T-helper 17 cell (primary cell): ENCODE results near the gene SLC29A1. TPM values are rescaled to one million over a fixed set of nuclear protein-coding genes. Genes with fewer than 3 reads are reported as not detected.

ENCODE experiments used
- ATAC-seq: fragments of 150-1000 bp; cut with Tn5 transposase; 2 replicates; pipeline ENCODE4 v1.10.0; 2021; ENCODE audit warnings: mild to moderate bottlenecking, moderate library complexity
- DNase-seq, 3 donors: peaks; one replicate each; pipeline versions ENCODE4 v3.0.0 to v3.0.0-alpha.2; 2020 to 2021
- H3K9me3 ChIP-seq: one replicate; pipeline ENCODE4 v1.7.0; 2013; ENCODE audit warnings: low read length, mild to moderate bottlenecking; ENCODE audit not compliant: control insufficient read depth, poor library complexity, severe bottlenecking
- H3K27ac Mint-ChIP-seq: one replicate; pipeline ENCODE4 v1.8.0; 2022; ENCODE audit warnings: mild to moderate bottlenecking, moderate library complexity, mixed read lengths
- H3K27me3 Mint-ChIP-seq: one replicate; pipeline ENCODE4 v1.8.0; 2022; ENCODE audit warnings: mixed read lengths
- H3K36me3 Mint-ChIP-seq: one replicate; pipeline ENCODE4 v1.8.0; 2022; ENCODE audit warnings: low read depth, mixed read lengths
- H3K4me1 Mint-ChIP-seq: one replicate; pipeline ENCODE4 v1.8.0; 2022; ENCODE audit warnings: mild to moderate bottlenecking, mixed read lengths
- H3K4me3 Mint-ChIP-seq: one replicate; pipeline ENCODE4 v1.8.0; 2022; ENCODE audit warnings: mild to moderate bottlenecking, moderate library complexity, mixed read lengths
- total RNA-seq, 4 donors: library from RNA in 2 of 4; stranded (reverse) in 2 of 4; gene quantifications; one replicate each; pipeline ENCODE4 v1.2.3 and lab custom pipeline; 2022 to 2026

Gene SLC29A1
- total RNA-seq, 2 donors from 2014 or later: 1.4 to 3.4 TPM

DNA sequence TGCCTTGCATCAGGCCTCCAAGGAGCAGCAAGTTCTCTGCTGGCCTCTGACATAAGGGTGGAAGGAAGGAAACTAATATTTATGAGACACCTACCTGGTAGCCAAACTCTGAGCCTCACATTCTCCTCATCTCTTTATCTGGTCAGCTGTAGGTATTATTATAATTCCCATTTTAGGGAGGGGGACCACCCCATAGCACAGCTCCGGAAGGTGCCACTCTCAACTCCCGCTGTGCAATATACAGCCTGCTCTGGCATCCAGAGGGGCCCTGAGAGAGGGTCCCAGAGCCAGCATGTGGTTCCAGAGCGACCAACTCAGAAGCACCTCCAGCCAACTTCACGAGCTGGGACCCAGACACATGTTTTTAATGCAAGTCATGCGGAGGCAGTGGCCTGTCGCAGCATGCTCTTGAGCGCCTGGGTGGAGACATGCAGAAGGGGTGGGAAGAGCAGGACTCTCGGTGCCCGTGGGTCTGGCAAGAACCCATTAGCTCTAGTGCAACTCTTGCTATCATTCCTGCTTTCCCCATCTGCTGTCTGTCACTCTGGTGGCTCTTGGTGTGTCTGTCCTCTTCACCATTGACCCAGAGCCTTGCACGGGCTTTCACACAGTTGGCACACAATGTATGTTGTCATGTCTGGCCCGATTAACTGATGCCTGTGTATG, 21.6 kb upstream of the SLC29A1 start:
- H3K4me1 Mint-ChIP-seq: no peaks in the 10 kb centered on the region
- peaks cover 15% of the 10 kb centered on the region for H3K27me3 Mint-ChIP-seq
- peaks cover 2% of the 10 kb centered on the region for H3K36me3 Mint-ChIP-seq
- H3K9me3 ChIP-seq: no peaks in the 10 kb centered on the region
- ATAC-seq: no peak
- DNase-seq: no peak
- no peak overlapping the region for H3K4me3 Mint-ChIP-seq
- peak overlapping the region; percentile 51 for H3K27ac Mint-ChIP-seq

DNA sequence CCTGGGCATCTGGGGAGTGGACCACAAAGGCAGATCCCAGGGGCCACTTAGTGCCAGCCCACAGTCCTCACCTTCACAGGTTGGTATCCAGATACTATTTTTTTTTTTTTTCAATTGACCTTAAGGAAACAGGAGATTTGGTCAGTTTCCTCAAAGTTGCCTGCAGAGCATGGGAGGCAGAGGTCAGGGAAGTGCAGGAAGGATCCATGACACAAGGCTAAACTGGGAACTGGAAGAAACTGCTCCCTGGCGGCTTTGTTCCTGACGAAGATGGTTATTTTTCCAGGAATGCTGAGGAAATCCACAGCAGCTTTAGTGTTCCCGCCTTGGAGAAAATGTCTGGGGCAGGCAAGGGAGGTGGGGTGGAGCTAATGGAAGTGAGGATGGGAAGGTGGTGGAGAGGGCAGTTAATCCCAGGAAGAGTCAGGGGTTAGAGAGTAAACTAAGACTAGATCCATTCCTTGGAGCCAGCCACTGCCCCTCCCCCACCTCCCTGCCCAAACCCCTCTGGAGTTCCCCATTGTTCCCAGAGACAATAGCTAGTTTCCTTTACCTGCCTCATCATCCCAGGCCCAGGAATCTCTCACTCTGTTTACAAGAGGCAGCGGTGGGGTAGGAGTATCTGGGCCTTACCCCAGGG, 20.9 kb upstream of the SLC29A1 start:
- peak overlapping the region; percentile 51 for H3K27ac Mint-ChIP-seq
- H3K36me3 Mint-ChIP-seq: peaks cover 2% of the 10 kb centered on the region
- DNase-seq: no peak
- peaks cover 17% of the 10 kb centered on the region for H3K27me3 Mint-ChIP-seq
- ATAC-seq: no peak
- no peak overlapping the region for H3K4me3 Mint-ChIP-seq
- no peaks in the 10 kb centered on the region for H3K9me3 ChIP-seq
- H3K4me1 Mint-ChIP-seq: no peaks in the 10 kb centered on the region

DNA sequence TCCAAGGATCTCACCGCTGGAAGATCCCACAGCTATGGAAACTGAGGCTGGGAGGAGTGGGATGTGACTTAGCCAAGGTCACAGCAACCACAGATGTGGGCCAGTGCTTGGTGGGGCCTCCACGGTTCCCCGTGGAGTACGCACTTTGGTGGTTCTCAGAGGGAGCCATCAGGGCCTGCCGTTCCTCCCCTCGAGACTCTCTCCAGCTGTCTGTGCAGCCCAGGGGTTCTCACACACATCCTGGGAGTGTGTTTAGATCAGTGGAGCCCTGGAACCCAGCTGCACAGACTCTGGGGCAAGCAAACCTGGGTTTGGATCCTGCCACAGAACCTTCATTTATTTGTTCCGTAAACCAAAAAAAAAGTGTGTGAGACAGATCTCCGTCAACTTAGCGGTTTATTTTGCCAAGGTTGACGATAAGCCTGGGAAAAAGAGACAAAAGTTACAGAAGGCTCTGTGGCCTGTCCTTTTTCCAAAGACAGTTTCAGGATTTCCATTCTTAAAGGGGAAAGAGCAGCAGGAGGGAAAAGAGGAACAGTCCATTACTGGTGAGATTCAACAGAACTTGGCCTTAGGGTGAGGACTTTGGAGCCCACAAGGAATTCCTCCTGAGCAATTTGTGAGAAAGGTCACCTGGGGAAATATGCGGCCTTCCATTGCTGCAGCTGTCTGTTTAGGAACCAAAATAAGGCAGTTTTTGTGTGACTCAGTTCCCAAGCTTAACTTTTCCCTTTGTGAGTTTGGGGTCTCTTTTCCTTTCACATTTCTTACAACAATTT, 20.2 kb upstream of the SLC29A1 start:
- Mint-ChIP-seq H3K27ac (peak overlapping the region; percentile 51), H3K36me3 (peaks cover 2% of the 10 kb centered on the region), H3K4me1 (no peaks in the 10 kb centered on the region), H3K4me3 (no peak overlapping the region), H3K27me3 (peaks cover 21% of the 10 kb centered on the region)
- no peak for DNase-seq
- H3K9me3 ChIP-seq: no peaks in the 10 kb centered on the region
- ATAC-seq: no peak

DNA sequence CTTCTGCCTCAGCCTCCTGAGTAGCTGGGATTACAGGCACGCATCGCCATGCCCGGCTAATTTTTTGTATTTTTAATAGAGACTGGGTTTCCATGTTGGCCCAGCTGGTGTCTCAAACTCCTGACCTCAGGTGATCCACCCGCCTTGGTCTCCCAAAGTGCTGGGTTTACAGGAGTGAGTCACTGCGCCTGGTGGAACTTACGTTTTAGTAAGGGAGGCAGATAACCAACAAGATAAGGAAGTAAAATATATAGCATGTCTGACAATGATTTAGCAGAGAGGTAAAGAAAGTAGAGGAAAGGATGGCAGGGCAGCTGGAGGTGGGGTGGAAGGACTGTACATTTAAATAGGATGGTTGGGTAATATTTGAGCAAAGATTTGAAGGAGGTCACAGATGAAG, 19.4 kb upstream of the SLC29A1 start:
- ATAC-seq: no peak
- Mint-ChIP-seq H3K27me3 (peaks cover 28% of the 10 kb centered on the region), H3K36me3 (peaks cover 2% of the 10 kb centered on the region)

GRCh38 chr6:44207966-44208365, 15.4 kb upstream of the SLC29A1 start:
- no peak for ATAC-seq
- peaks cover 30% of the 10 kb centered on the region for H3K27me3 Mint-ChIP-seq
- H3K27ac Mint-ChIP-seq: no peak overlapping the region
- no peak for DNase-seq
- H3K4me1 Mint-ChIP-seq: no peaks in the 10 kb centered on the region
- peaks cover 2% of the 10 kb centered on the region for H3K36me3 Mint-ChIP-seq
- no peaks in the 10 kb centered on the region for H3K9me3 ChIP-seq
- no peak overlapping the region for H3K4me3 Mint-ChIP-seq

More for the DNA sequence above, 19.4 kb upstream of the SLC29A1 start:
- Mint-ChIP-seq H3K27ac (no peak overlapping the region), H3K4me3 (no peak overlapping the region), H3K4me1 (no peaks in the 10 kb centered on the region)
- H3K9me3 ChIP-seq: no peaks in the 10 kb centered on the region
- DNase-seq: no peak

GRCh38 chr6:44211284-44211683, 12.1 kb upstream of the SLC29A1 start:
- H3K4me1 Mint-ChIP-seq: peaks cover 3% of the 10 kb centered on the region
- ATAC-seq (no peak), DNase-seq (no peak)
- no peaks in the 10 kb centered on the region for H3K9me3 ChIP-seq
- peaks cover 37% of the 10 kb centered on the region for H3K27me3 Mint-ChIP-seq
- peaks cover 7% of the 10 kb centered on the region for H3K36me3 Mint-ChIP-seq
- H3K4me3 Mint-ChIP-seq: no peak overlapping the region
- no peak overlapping the region for H3K27ac Mint-ChIP-seq

- peaks cover 4% of the 10 kb centered on the region for H3K36me3 Mint-ChIP-seq
- no peak overlapping the region for H3K4me3 Mint-ChIP-seq
- no peaks in the 10 kb centered on the region for H3K9me3 ChIP-seq
- H3K4me1 Mint-ChIP-seq: peaks cover 5% of the 10 kb centered on the region
- ATAC-seq: no peak
- H3K27ac Mint-ChIP-seq: no peak overlapping the region
- peaks cover 22% of the 10 kb centered on the region for H3K27me3 Mint-ChIP-seq
- no peak for DNase-seq
Measured at GRCh38 chr6:44214307-44214706, 9.1 kb upstream of the SLC29A1 start.

DNA sequence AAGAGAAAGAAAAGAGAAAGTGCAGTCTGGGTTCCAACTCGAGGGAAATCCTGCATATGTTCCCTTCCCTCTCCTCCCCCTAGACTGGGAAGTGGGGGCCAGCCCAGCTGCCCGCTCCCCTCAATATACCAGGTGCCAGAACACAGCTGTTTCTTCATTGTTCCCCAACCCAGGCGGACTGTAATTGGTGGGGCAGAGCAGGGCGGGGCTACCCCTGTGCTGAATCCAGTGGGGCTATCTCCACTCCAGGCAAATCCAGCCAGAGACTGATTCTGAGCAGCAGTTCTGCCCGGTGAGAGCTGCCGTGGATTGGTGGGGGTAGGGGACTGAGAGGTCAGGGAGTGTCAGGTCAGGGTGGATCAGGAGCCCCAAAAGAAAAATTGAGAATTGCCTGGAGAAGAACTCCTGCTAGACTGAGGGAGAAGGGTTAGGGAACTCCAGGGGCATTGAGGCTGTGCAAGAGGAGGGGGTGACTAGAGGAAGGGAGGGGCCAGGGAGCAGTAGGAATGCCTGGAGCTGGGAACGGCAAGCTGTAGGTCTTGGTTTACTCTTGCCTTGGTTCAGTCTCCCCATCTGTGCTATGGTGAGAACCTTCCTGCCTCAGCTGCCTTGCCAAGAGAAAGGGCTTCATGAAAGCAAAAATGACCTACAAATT, 6.6 kb upstream of the SLC29A1 start, which contains the start of gene MYMX:
Gene MYMX, plus strand, starts transcription at position 250 of the 655 bp plus-strand sequence. CDS start 546 bp downstream, outside the sequence.
- no peak within 1 kb of the TSS for H3K27ac Mint-ChIP-seq
- H3K4me3 Mint-ChIP-seq: no peak within 1 kb of the TSS
- ATAC-seq (no peak), DNase-seq (no peak)
- H3K36me3 Mint-ChIP-seq: peaks cover 4% of the 10 kb centered on the region
- no peaks in the 10 kb centered on the region for H3K9me3 ChIP-seq
- peaks cover 14% of the 10 kb centered on the region for H3K4me1 Mint-ChIP-seq
- peaks cover 17% of the 10 kb centered on the region for H3K27me3 Mint-ChIP-seq

- H3K27me3 Mint-ChIP-seq: peaks cover 17% of the 10 kb centered on the region
- peaks cover 4% of the 10 kb centered on the region for H3K36me3 Mint-ChIP-seq
- H3K4me1 Mint-ChIP-seq: peaks cover 15% of the 10 kb centered on the region
Measured at GRCh38 chr6:44217332-44218143, 5.9 kb upstream of the SLC29A1 start.

GRCh38 chr6:44219053-44219814, 4.2 kb upstream of the SLC29A1 start:
- DNase-seq (peak in 1 of 3 donors; percentile 20), ATAC-seq (no peak)
- Mint-ChIP-seq H3K27me3 (peaks cover 13% of the 10 kb centered on the region), H3K36me3 (peaks cover 1% of the 10 kb centered on the region), H3K4me3 (peak overlapping the region; percentile 64), H3K27ac (no peak overlapping the region), H3K4me1 (peaks cover 22% of the 10 kb centered on the region)
- H3K9me3 ChIP-seq: no peaks in the 10 kb centered on the region

More at GRCh38 chr6:44217332-44218143, 5.9 kb upstream of the SLC29A1 start:
- Mint-ChIP-seq H3K27ac (no peak overlapping the region), H3K4me3 (no peak overlapping the region)
- no peak for DNase-seq
- no peak for ATAC-seq
- no peaks in the 10 kb centered on the region for H3K9me3 ChIP-seq

- ATAC-seq (no peak), DNase-seq (no peak)
- Mint-ChIP-seq H3K27me3 (peaks cover 5% of the 10 kb centered on the region), H3K4me1 (peaks cover 29% of the 10 kb centered on the region), H3K36me3 (no peaks in the 10 kb centered on the region), H3K27ac (no peak overlapping the region), H3K4me3 (no peak overlapping the region)
- no peaks in the 10 kb centered on the region for H3K9me3 ChIP-seq
Measured at GRCh38 chr6:44219815-44220784, 3.3 kb upstream of the SLC29A1 start.
